ENCODE results near the gene THY1.

GRCh38 chr11:119377112-119377901 is 45.7 kb downstream of the THY1 start:
- TF ChIP-seq, protein P1, sequence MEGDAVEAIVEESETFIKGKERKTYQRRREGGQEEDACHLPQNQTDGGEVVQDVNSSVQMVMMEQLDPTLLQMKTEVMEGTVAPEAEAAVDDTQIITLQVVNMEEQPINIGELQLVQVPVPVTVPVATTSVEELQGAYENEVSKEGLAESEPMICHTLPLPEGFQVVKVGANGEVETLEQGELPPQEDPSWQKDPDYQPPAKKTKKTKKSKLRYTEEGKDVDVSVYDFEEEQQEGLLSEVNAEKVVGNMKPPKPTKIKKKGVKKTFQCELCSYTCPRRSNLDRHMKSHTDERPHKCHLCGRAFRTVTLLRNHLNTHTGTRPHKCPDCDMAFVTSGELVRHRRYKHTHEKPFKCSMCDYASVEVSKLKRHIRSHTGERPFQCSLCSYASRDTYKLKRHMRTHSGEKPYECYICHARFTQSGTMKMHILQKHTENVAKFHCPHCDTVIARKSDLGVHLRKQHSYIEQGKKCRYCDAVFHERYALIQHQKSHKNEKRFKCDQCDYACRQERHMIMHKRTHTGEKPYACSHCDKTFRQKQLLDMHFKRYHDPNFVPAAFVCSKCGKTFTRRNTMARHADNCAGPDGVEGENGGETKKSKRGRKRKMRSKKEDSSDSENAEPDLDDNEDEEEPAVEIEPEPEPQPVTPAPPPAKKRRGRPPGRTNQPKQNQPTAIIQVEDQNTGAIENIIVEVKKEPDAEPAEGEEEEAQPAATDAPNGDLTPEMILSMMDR (IDR thresholded peaks at IDR 0.05), result no peak
- no peak for TF ChIP-seq EP300 (IDR thresholded peaks at IDR 0.05)

All from upper lobe of left lung (tissue), 4 donors.